WERI-Rb-1 (cell line): ENCODE data around the gene DHRS7C.

ENCODE experiments used
- DNase-seq: peaks from one replicate; pipeline ENCODE4 v3.0.0-alpha.2; 2020
- H3K27ac ChIP-seq: fragments of 250-450 bp; sonication (Bioruptor Pico); 2 replicates; pipeline ENCODE4 v1.5.1; 2020; ENCODE audit warnings: mild to moderate bottlenecking, moderate library complexity
- H3K27me3 ChIP-seq: fragments of 250-450 bp; sonication (Bioruptor Pico); 2 replicates; pipeline ENCODE4 v1.5.1; 2021; ENCODE audit warnings: mild to moderate bottlenecking, low read depth, moderate library complexity; ENCODE audit not compliant: insufficient read depth, severe bottlenecking
- H3K36me3 ChIP-seq: fragments of 250-450 bp; sonication (Bioruptor Pico); 2 replicates; pipeline ENCODE4 v1.5.1; 2020; ENCODE audit warnings: mild to moderate bottlenecking, moderate library complexity
- H3K4me3 ChIP-seq: 2 replicates; pipeline ENCODE4 v1.5.1; 2011; ENCODE audit warnings: low read depth, mild to moderate bottlenecking, control low read depth, low read length
- H3K9me3 ChIP-seq: fragments of 250-450 bp; sonication (Bioruptor Pico); 2 replicates; pipeline ENCODE4 v1.5.1; 2021; ENCODE audit warnings: mild to moderate bottlenecking, moderate library complexity; ENCODE audit not compliant: severe bottlenecking
- CTCF ChIP-seq: IDR thresholded peaks from 2 replicates; pipeline ENCODE4 v1.5.1; 2011; ENCODE audit warnings: low read depth, mild to moderate bottlenecking, control low read depth, inconsistent platforms, low read length

DHRS7C gene

GRCh38 chr17:9725575-9725974 is 65.8 kb downstream of the DHRS7C start:
- no peak for DNase-seq

More at GRCh38 chr17:9725575-9725974, 65.8 kb downstream of the DHRS7C start:
- no peaks in the 10 kb centered on the region for H3K9me3 ChIP-seq
- H3K4me3 ChIP-seq = no peak overlapping the region
- TF ChIP-seq CTCF = no peak
- no peak overlapping the region for H3K27ac ChIP-seq
- no peaks in the 10 kb centered on the region for H3K27me3 ChIP-seq
- H3K36me3 ChIP-seq = no peaks in the 10 kb centered on the region
